Measurements from ENCODE around the gene RBM38. TPM values are rescaled to one million over a fixed set of nuclear protein-coding genes. Genes with fewer than 3 reads are reported as not detected.
"Not testable (repeated sequence)": the region's sequence is repeated elsewhere in the genome, so short reads cannot be mapped to it uniquely, and the experiment has no call there.

The RBM38 gene
- total and polyA plus RNA-seq, 5 donors = 82.6 to 182 (median 95.7) TPM

- Histone ChIP-seq H3K27ac (ENCODE audit: low read length) (no peak overlapping the region), H3K9me3 (ENCODE audit: control insufficient read depth, low read length) (no peaks in the 10 kb centered on the region), H3K4me1 (ENCODE audit: control insufficient read depth, insufficient read depth, low read length) (no peaks in the 10 kb centered on the region), H3K4me3 (ENCODE audit: low read length) (no peak overlapping the region), H3K27me3 (ENCODE audit: control insufficient read depth, insufficient read depth) (no peaks in the 10 kb centered on the region)
- no peak for DNase-seq
- intact Hi-C loops (cut with DNase I) = no loop called here
- no peak for ATAC-seq
- 60% methylated on average over 7 of the region's 7 CpGs for WGBS
Observed at GRCh38 chr20:57422254-57422653, 31.1 kb downstream of the RBM38 start.

GRCh38 chr20:57425150-57426013 is 34.2 kb downstream of the RBM38 start:
- Histone ChIP-seq H3K4me3 (ENCODE audit: low read length) (no peak overlapping the region), H3K27me3 (ENCODE audit: control insufficient read depth, insufficient read depth) (no peaks in the 10 kb centered on the region), H3K9me3 (ENCODE audit: control insufficient read depth, low read length) (no peaks in the 10 kb centered on the region), H3K4me1 (ENCODE audit: control insufficient read depth, insufficient read depth, low read length) (no peaks in the 10 kb centered on the region), H3K27ac (ENCODE audit: low read length) (no peak overlapping the region)
- DNase-seq (peak in 2 of 3 donors; percentile 45 to 69), ATAC-seq (no peak)
- WGBS = 42% methylated on average over 17 of the region's 17 CpGs
- intact Hi-C loops (cut with DNase I) = no loop called here

- DNase-seq = peak in 1 of 3 donors; percentile 14
- intact Hi-C loops (cut with DNase I) = no loop called here
Observed at GRCh38 chr20:57426271-57426689, 35.1 kb downstream of the RBM38 start.

GRCh38 chr20:57426831-57427230 is 35.6 kb downstream of the RBM38 start:
- Histone ChIP-seq H3K9me3 (ENCODE audit: control insufficient read depth, low read length) (no peaks in the 10 kb centered on the region), H3K4me3 (ENCODE audit: low read length) (no peak overlapping the region), H3K4me1 (ENCODE audit: control insufficient read depth, insufficient read depth, low read length) (no peaks in the 10 kb centered on the region), H3K27me3 (ENCODE audit: control insufficient read depth, insufficient read depth) (no peaks in the 10 kb centered on the region), H3K27ac (ENCODE audit: low read length) (no peak overlapping the region)
- WGBS = 76% methylated on average over 7 of the region's 7 CpGs
- peak in 1 of 3 donors; percentile 35 for DNase-seq
- no peak for ATAC-seq
- intact Hi-C loops (cut with DNase I) = no loop called here

More at GRCh38 chr20:57426271-57426689, 35.1 kb downstream of the RBM38 start:
- no peaks in the 10 kb centered on the region for H3K9me3 ChIP-seq (ENCODE audit: control insufficient read depth, low read length)
- WGBS = 80% methylated on average over 13 of the region's 13 CpGs
- H3K4me1 ChIP-seq (ENCODE audit: control insufficient read depth, insufficient read depth, low read length) = no peaks in the 10 kb centered on the region
- no peak overlapping the region for H3K4me3 ChIP-seq (ENCODE audit: low read length)
- no peak overlapping the region for H3K27ac ChIP-seq (ENCODE audit: low read length)
- ATAC-seq = no peak
- H3K27me3 ChIP-seq (ENCODE audit: control insufficient read depth, insufficient read depth) = no peaks in the 10 kb centered on the region

GRCh38 chr20:57428324-57429158 is 37.3 kb downstream of the RBM38 start:
- ATAC-seq (no peak), DNase-seq (peak in 2 of 3 donors; percentile 47 to 49)
- intact Hi-C loops (cut with DNase I) = no loop called here
- H3K4me3 ChIP-seq (ENCODE audit: low read length) = no peak overlapping the region
- 59% methylated on average over 21 of the region's 21 CpGs for WGBS
- no peaks in the 10 kb centered on the region for H3K27me3 ChIP-seq (ENCODE audit: control insufficient read depth, insufficient read depth)
- no peaks in the 10 kb centered on the region for H3K4me1 ChIP-seq (ENCODE audit: control insufficient read depth, insufficient read depth, low read length)
- no peak overlapping the region for H3K27ac ChIP-seq (ENCODE audit: low read length)
- no peaks in the 10 kb centered on the region for H3K9me3 ChIP-seq (ENCODE audit: control insufficient read depth, low read length)

- Histone ChIP-seq H3K9me3 (ENCODE audit: control insufficient read depth, low read length) (no peaks in the 10 kb centered on the region), H3K4me3 (ENCODE audit: low read length) (no peak overlapping the region), H3K27ac (ENCODE audit: low read length) (no peak overlapping the region), H3K4me1 (ENCODE audit: control insufficient read depth, insufficient read depth, low read length) (no peaks in the 10 kb centered on the region), H3K27me3 (ENCODE audit: control insufficient read depth, insufficient read depth) (no peaks in the 10 kb centered on the region)
- DNase-seq (no peak), ATAC-seq (no peak)
- 80% methylated on average over 11 of the region's 11 CpGs for WGBS
- intact Hi-C loops (cut with DNase I) = no loop called here
Observed at GRCh38 chr20:57429159-57429496, 37.9 kb downstream of the RBM38 start.

- no peaks in the 10 kb centered on the region for H3K9me3 ChIP-seq (ENCODE audit: control insufficient read depth, low read length)
- intact Hi-C loops (cut with DNase I) = no loop called here
- peak in 1 of 3 donors; percentile 9 for DNase-seq
- H3K4me3 ChIP-seq (ENCODE audit: low read length) = no peak overlapping the region
- no peaks in the 10 kb centered on the region for H3K27me3 ChIP-seq (ENCODE audit: control insufficient read depth, insufficient read depth)
- no peak overlapping the region for H3K27ac ChIP-seq (ENCODE audit: low read length)
- 81% methylated on average over 7 of the region's 7 CpGs for WGBS
- ATAC-seq = no peak
- H3K4me1 ChIP-seq (ENCODE audit: control insufficient read depth, insufficient read depth, low read length) = no peaks in the 10 kb centered on the region
Observed at GRCh38 chr20:57429580-57430200, 38.5 kb downstream of the RBM38 start.

GRCh38 chr20:57430201-57430596 is 39.0 kb downstream of the RBM38 start:
- DNase-seq = peak in 1 of 3 donors; percentile 1
- H3K4me1 ChIP-seq (ENCODE audit: control insufficient read depth, insufficient read depth, low read length); ATAC-seq; H3K27ac ChIP-seq (ENCODE audit: low read length); intact Hi-C loops (cut with DNase I); H3K27me3 ChIP-seq (ENCODE audit: control insufficient read depth, insufficient read depth); H3K4me3 ChIP-seq (ENCODE audit: low read length); H3K9me3 ChIP-seq (ENCODE audit: control insufficient read depth, low read length): not testable (repeated sequence)
- 90% methylated on average over 4 of the region's 4 CpGs for WGBS

- H3K4me1 ChIP-seq (ENCODE audit: control insufficient read depth, insufficient read depth, low read length) = no peaks in the 10 kb centered on the region
- DNase-seq (no peak), ATAC-seq (no peak)
- no peaks in the 10 kb centered on the region for H3K9me3 ChIP-seq (ENCODE audit: control insufficient read depth, low read length)
- H3K27me3 ChIP-seq (ENCODE audit: control insufficient read depth, insufficient read depth) = no peaks in the 10 kb centered on the region
- intact Hi-C loops (cut with DNase I) = no loop called here
- no peak overlapping the region for H3K4me3 ChIP-seq (ENCODE audit: low read length)
- no peak overlapping the region for H3K27ac ChIP-seq (ENCODE audit: low read length)
- 88% methylated on average over 5 of the region's 5 CpGs for WGBS
Observed at GRCh38 chr20:57431539-57431835, 40.3 kb downstream of the RBM38 start.

- Histone ChIP-seq H3K9me3 (ENCODE audit: control insufficient read depth, low read length) (no peaks in the 10 kb centered on the region), H3K27me3 (ENCODE audit: control insufficient read depth, insufficient read depth) (no peaks in the 10 kb centered on the region), H3K27ac (ENCODE audit: low read length) (no peak overlapping the region), H3K4me3 (ENCODE audit: low read length) (no peak overlapping the region), H3K4me1 (ENCODE audit: control insufficient read depth, insufficient read depth, low read length) (no peaks in the 10 kb centered on the region)
- ATAC-seq (no peak), DNase-seq (peak in 1 of 3 donors; percentile 33)
- WGBS = 81% methylated on average over 7 of the region's 7 CpGs
- intact Hi-C loops (cut with DNase I) = no loop called here
Observed at GRCh38 chr20:57432480-57432861, 41.3 kb downstream of the RBM38 start.

Data from right cardiac atrium (tissue), 5 donors.